Neural progenitor cell (in vitro differentiated cells): Measurements from ENCODE around the gene SLC44A1.

ENCODE experiments used
- CTCF ChIP-seq: fragments of 200-600 bp; sonication (generic); IDR thresholded peaks from 2 replicates; pipeline ENCODE4 v1.5.1; 2017; ENCODE audit warnings: antibody characterized with exemption, mild to moderate bottlenecking
- EZH2phosphoT487 ChIP-seq: fragments of 200-600 bp; sonication (generic); IDR thresholded peaks from 2 replicates; pipeline ENCODE4 v1.6.1; 2017; ENCODE audit warnings: antibody characterized with exemption

GRCh38 chr9:105296877-105297287 lies 52.4 kb downstream of the SLC44A1 start:
- TF ChIP-seq EZH2phosphoT487 (no peak), CTCF (no peak)
